ENCODE measurements around the gene DIAPH2.

Gene DIAPH2

DNA sequence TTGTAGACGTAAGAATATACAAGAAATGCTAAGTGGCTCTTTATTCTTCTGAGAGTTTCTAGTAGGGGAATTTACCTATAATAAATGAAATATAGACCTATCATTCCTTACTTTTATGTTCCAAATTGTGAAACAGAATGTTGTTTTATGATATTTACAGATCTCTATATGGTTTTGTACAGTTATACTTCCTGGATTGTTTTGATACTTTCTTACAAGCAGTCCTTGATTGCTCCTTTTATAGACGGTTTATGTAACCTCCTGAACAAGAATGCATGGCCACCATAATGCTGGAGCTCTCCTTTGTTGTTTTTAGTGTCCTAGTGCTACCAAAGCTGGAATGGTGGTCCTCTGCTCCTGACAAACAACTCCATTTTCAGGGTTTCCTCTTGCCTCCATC, 107.4 kb downstream of the DIAPH2 start:
- TF ChIP-seq, protein P1, sequence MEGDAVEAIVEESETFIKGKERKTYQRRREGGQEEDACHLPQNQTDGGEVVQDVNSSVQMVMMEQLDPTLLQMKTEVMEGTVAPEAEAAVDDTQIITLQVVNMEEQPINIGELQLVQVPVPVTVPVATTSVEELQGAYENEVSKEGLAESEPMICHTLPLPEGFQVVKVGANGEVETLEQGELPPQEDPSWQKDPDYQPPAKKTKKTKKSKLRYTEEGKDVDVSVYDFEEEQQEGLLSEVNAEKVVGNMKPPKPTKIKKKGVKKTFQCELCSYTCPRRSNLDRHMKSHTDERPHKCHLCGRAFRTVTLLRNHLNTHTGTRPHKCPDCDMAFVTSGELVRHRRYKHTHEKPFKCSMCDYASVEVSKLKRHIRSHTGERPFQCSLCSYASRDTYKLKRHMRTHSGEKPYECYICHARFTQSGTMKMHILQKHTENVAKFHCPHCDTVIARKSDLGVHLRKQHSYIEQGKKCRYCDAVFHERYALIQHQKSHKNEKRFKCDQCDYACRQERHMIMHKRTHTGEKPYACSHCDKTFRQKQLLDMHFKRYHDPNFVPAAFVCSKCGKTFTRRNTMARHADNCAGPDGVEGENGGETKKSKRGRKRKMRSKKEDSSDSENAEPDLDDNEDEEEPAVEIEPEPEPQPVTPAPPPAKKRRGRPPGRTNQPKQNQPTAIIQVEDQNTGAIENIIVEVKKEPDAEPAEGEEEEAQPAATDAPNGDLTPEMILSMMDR (IDR thresholded peaks at IDR 0.05; ENCODE audit: extremely low read depth, missing control alignments), result no peak
- no peak for DNase-seq (ENCODE audit: low spot score)

DNA sequence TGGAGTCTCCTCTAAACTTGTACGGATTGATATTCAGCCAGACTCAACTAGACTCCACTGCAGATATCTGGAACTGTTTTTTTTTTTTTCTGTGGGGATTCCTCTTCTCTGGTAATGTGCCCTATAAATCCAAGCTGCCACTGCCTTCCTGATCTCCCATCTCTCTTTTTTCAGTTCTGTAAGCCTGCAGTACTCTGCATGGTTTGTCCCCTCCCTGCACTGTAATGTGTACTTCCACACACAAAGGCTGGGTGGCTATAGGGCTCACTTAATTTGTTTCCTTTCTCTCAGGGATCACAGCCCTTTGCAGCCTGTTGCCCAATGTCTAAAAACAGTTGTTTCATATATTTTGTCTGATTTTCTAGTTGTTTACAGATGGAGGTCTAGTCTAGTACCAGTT, 114.3 kb downstream of the DIAPH2 start:
- TF ChIP-seq, protein P1 (IDR thresholded peaks at IDR 0.05; ENCODE audit: extremely low read depth, missing control alignments), result no peak
- DNase-seq (ENCODE audit: low spot score), result no peak

DNA sequence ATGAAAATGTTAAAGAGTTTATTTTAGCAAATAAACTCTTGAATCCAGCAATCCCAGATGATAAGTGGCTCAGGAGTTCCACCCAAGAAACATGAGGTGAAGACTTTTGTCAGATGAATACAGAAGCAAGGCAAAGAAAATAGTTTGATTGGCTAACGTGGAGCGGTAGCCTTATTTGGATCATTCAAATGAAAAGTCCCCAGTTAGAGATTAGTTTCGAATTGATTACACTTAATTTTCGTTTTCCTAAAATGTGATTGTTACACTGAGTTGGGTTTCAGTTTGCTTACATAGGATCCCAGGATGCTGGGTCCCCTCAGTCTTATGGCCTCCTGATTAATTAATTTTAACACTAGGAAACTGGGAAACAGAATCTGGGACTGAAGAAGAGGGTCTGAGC, 122.7 kb downstream of the DIAPH2 start:
- TF ChIP-seq, protein P1 (IDR thresholded peaks at IDR 0.05; ENCODE audit: extremely low read depth, missing control alignments), result no peak

DNA sequence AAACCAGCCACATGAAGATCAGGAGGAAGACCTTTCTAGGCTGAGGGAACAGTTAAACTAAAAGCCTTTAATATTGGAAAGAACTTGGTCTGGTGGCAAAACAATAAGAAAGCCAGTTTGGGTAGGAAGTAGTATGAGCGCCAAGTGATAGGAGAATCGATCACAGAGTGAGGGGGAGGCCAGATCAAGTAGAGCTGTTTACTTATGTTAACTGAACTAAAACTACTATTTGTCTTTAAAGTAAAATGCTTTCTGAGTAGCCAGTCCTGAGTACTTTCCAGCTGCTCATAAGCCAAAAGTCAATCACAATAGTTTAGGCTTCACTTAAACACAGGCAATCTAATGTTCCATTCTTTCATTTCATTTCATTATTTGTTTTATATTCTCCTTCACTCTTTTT, 136.3 kb downstream of the DIAPH2 start:
- TF ChIP-seq, protein P1 (IDR thresholded peaks at IDR 0.05; ENCODE audit: extremely low read depth, missing control alignments), result no peak
- no peak for DNase-seq (ENCODE audit: low spot score)

More for the DNA sequence above, 122.7 kb downstream of the DIAPH2 start:
- DNase-seq (ENCODE audit: low spot score), result no peak

DNA sequence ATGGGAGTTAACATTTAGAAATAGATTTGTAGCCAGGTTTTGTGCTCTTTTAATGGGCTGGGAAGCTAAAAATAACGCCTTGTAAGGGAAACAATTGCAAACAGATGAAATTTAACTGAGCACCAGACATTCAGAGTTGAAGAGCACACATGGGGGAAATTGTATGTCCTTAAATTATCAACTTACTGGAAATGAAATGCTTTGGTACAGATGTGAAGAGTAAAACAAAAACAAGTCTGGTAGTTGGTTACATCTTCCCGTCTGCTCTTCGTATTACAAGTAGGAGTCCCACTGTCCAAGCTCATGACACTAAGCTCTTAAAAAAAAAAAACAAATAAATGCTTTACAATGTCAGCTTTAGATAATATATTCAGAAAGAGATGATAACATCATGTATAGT, 139.5 kb downstream of the DIAPH2 start:
- TF ChIP-seq, protein P1 (IDR thresholded peaks at IDR 0.05; ENCODE audit: extremely low read depth, missing control alignments), result no peak
- no peak for DNase-seq (ENCODE audit: low spot score)

DNA sequence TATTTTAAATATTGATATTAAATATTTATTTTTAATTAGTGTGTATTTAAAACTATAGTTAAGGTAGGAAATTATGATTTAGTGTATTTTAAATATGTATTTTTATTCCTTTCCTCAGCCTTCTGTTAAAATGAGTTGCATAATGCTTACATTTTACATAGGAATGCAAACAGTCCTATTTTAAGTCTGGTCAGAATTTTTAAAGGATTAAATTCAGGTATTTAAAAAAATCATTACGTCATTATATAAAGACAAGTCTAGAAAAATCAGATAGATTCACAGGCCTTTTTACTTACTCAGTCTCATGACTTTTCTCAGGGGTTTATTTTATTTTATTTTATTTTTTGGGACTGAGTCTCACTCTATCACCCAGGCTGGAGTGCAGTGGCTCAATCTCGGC, 148.7 kb downstream of the DIAPH2 start:
- TF ChIP-seq, protein P1 (IDR thresholded peaks at IDR 0.05; ENCODE audit: extremely low read depth, missing control alignments), result no peak
- no peak for DNase-seq (ENCODE audit: low spot score)

DNA sequence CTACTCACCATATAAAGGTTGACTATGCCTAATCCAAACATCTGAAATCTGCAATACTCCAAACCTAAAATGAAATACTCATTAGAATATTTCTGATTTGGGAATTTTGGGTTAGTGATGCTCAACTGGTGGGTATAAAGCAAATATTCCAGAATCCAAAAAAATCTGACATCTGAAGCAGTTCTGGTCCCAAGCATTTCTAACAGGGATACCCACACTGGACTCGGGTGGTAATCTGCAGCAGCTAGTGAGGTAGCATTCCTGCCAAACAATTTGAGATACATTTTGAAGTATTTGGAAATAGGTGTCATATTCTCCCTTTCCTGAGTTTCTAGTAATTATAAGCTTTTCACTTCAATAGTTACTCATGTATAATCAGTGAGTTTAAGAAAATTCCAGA, 149.5 kb downstream of the DIAPH2 start:
- no peak for DNase-seq (ENCODE audit: low spot score)
- TF ChIP-seq, protein P1 (IDR thresholded peaks at IDR 0.05; ENCODE audit: extremely low read depth, missing control alignments), result no peak

Data from GM20000 (cell line).